Endothelial cell of umbilical vein (primary cell): ENCODE results near the gene EPS8. TPM values are rescaled to one million over a fixed set of nuclear protein-coding genes. Genes with fewer than 3 reads are reported as not detected.

Source experiments
- BruUV-seq: library from RNA; stranded (reverse); fragments of 400-500 nt; replicated peaks from 2 replicates; lab custom pipeline; 2021; lab: Mats Ljungman, UMichigan
- CTCF ChIA-PET: fragments of 300-600, 350-600 bp; sonication (Branson Sonifier 250); formaldehyde crosslinking; loops from one replicate; lab custom pipeline; 2021; ENCODE audit warnings: antibody characterized with exemption, inconsistent platforms; lab: Charles Lee
- POLR2A ChIA-PET: fragments of 300-600, 350-600 bp; sonication (Branson Sonifier 250); formaldehyde crosslinking; loops from one replicate; lab custom pipeline; 2021; ENCODE audit warnings: antibody characterized with exemption, inconsistent platforms; lab: Charles Lee
- DNase-seq: peaks from one replicate; pipeline ENCODE4 v3.0.0-alpha.2; 2011; ENCODE audit warnings: low read depth, low spot score
- FAIRE-seq: peaks from 2 replicates; lab custom pipeline; 2011; peaks lifted over from hg19 to GRCh38; lab: Jason Lieb, UNC
- H2AFZ ChIP-seq: 2 replicates; pipeline ENCODE4 v1.6.0; 2012; ENCODE audit warnings: low read depth, low read length, control low read depth, inconsistent platforms
- H3K27ac ChIP-seq: 2 replicates; pipeline ENCODE4 v1.5.1; 2011; ENCODE audit warnings: low read depth, mild to moderate bottlenecking, control low read depth, low read length, moderate library complexity; ENCODE audit not compliant: insufficient read depth
- H3K27me3 ChIP-seq, 2 experiments: 2 replicates each; pipeline versions ENCODE4 v1.6.0 to v1.6.1; 2011; ENCODE audit warnings: low read length in 2 of 2, mixed read lengths in 1 of 2; ENCODE audit not compliant: control insufficient read depth in 2 of 2, insufficient read depth in 2 of 2
- H3K36me3 ChIP-seq, 2 experiments: 2 replicates in 1 of 2; 3 replicates in 1 of 2; pipeline ENCODE4 v1.5.1; 2011; ENCODE audit warnings: low read length in 2 of 2, mild to moderate bottlenecking in 1 of 2, moderate library complexity in 1 of 2; ENCODE audit not compliant: control insufficient read depth in 2 of 2, insufficient read depth in 2 of 2; ENCODE audit errors: extremely low read depth in 1 of 2
- H3K4me1 ChIP-seq: 3 replicates; pipeline ENCODE4 v1.5.1; 2011; ENCODE audit warnings: mild to moderate bottlenecking, low read length; ENCODE audit not compliant: control insufficient read depth, insufficient read depth; ENCODE audit errors: extremely low read depth
- H3K4me2 ChIP-seq: 2 replicates; pipeline ENCODE4 v1.6.1; 2011; ENCODE audit warnings: low read length, control low read depth, mixed read lengths; ENCODE audit not compliant: insufficient read depth
- H3K4me3 ChIP-seq, 3 experiments: fragments of 200-600 bp in 1 of 3; sonication (generic), shearing (Covaris generic) in 1 of 3; replicated peaks in 1 of 3; 2 replicates each; pipeline ENCODE4 v1.5.1; 2011 to 2016; ENCODE audit warnings: control low read depth in 3 of 3, low read length in 3 of 3, mild to moderate bottlenecking in 2 of 3, inconsistent platforms in 1 of 3, low read depth in 1 of 3, moderate library complexity in 1 of 3; ENCODE audit not compliant: insufficient read depth in 1 of 3
- H3K79me2 ChIP-seq: 2 replicates; pipeline ENCODE4 v1.6.0; 2012; ENCODE audit warnings: low read length, inconsistent platforms; ENCODE audit not compliant: control insufficient read depth, insufficient read depth
- H3K9ac ChIP-seq: replicated peaks from 2 replicates; pipeline ENCODE3; 2011; ENCODE audit warnings: low read length, control low read depth; ENCODE audit not compliant: insufficient read depth; ENCODE audit errors: extremely low read depth
- H3K9me1 ChIP-seq: replicated peaks from 3 replicates; pipeline ENCODE4 v1.6.0; 2011; ENCODE audit warnings: mild to moderate bottlenecking, low read length; ENCODE audit not compliant: control insufficient read depth, insufficient read depth; ENCODE audit errors: extremely low read depth
- H3K9me3 ChIP-seq: replicated peaks from 2 replicates; pipeline ENCODE4 v1.5.1; 2012; ENCODE audit warnings: low read length, inconsistent platforms; ENCODE audit not compliant: control insufficient read depth, insufficient read depth
- H4K20me1 ChIP-seq: replicated peaks from 2 replicates; pipeline ENCODE3; 2011; ENCODE audit warnings: mild to moderate bottlenecking, low read length; ENCODE audit not compliant: control insufficient read depth, insufficient read depth; ENCODE audit errors: extremely low read depth
- GATA2 ChIP-seq: IDR thresholded peaks from 2 replicates; pipeline ENCODE4 v1.7.0; 2011; ENCODE audit warnings: low read depth, mild to moderate bottlenecking, moderate library complexity, mixed read lengths, low read length; ENCODE audit not compliant: insufficient read length, insufficient read depth
- POLR2A ChIP-seq: IDR thresholded peaks from 2 replicates; pipeline ENCODE4 v1.6.1; 2012; ENCODE audit warnings: low read depth, mild to moderate bottlenecking, control low read depth, low read length
- POLR2AphosphoS5 ChIP-seq: IDR thresholded peaks from 2 replicates; pipeline ENCODE4 v1.6.1; 2012; ENCODE audit warnings: low read depth, mild to moderate bottlenecking, control low read depth, low read length, moderate library complexity; ENCODE audit not compliant: insufficient read depth
- dilution Hi-C: fragments of 300-500 bp; cut with MboI; formaldehyde crosslinking; loops from one replicate; pipeline ENCODE4 v1.15.0; 2019; ENCODE audit warnings: low sequenced_read_pairs; ENCODE audit not compliant: extremely low pct_ligation_motif_present
- intact Hi-C: fragments of 100-400 bp; cut with micrococcal nuclease; formaldehyde crosslinking; loops from one replicate; pipeline ENCODE4 v1.10.0; 2022
- polyA plus RNA-seq, 4 experiments: library from polyadenylated mRNA; depleted of rRNA in 3 of 4; stranded (reverse) in 3 of 4; unstranded in 1 of 4; fragments of >200 nt; gene quantifications; 2 replicates each; pipeline versions ENCODE4 v1.2.1 to v1.2.3, GENCODE V29; 2011 to 2012; ENCODE audit warnings: missing spikeins in 1 of 4
- total RNA-seq: library from RNA; stranded (reverse); gene quantifications from 2 replicates; pipeline ENCODE4 v1.2.3, GENCODE V29; 2021

EPS8 gene
- total and polyA plus RNA-seq, 2 donors (not counting 3 experiments of a cell fraction or from before 2014, with no cell fraction given) = 8.4 to 11.9 TPM

- Histone ChIP-seq H2AFZ (no peak overlapping the region), H4K20me1 (no peaks in the 10 kb centered on the region), H3K4me3 (no peak overlapping the region), H3K36me3 (no peaks in the 10 kb centered on the region), H3K4me2 (no peak overlapping the region), H3K27me3 (no peaks in the 10 kb centered on the region), H3K9ac (no peak overlapping the region), H3K9me3 (no peaks in the 10 kb centered on the region), H3K9me1 (no peaks in the 10 kb centered on the region), H3K79me2 (no peaks in the 10 kb centered on the region), H3K27ac (no peak overlapping the region), H3K4me1 (peaks cover 8% of the 10 kb centered on the region)
- DNase-seq = no peak
- no peak for TF ChIP-seq POLR2AphosphoS5
- ChIA-PET CTCF (interaction anchor here (1.1 to 1.3 kb wide), 2 partner anchors 23 to 90 kb away, joined by 3 read pairs; no protein-coding TSS in a partner anchor), POLR2A (no interaction called here)
- no peak for FAIRE-seq
- dilution Hi-C loops (no loop called here), intact Hi-C loops (no loop called here)
- no TSS peak for BruUV-seq
These were observed 104.1 kb downstream of the EPS8 start for GRCh38 chr12:15684896-15685658.

- Histone ChIP-seq H2AFZ (no peak overlapping the region), H3K9me3 (no peaks in the 10 kb centered on the region), H3K27ac (no peak overlapping the region), H3K4me1 (peaks cover 3% of the 10 kb centered on the region), H3K9ac (no peak overlapping the region), H3K79me2 (no peaks in the 10 kb centered on the region), H3K9me1 (no peaks in the 10 kb centered on the region), H4K20me1 (no peaks in the 10 kb centered on the region), H3K27me3 (no peaks in the 10 kb centered on the region), H3K4me2 (no peak overlapping the region), H3K36me3 (no peaks in the 10 kb centered on the region), H3K4me3 (no peak overlapping the region)
- CTCF ChIA-PET = interaction anchor here (0.9 to 2.0 kb wide), 2 partner anchors 10 to 20 kb away, joined by 4 to 6 read pairs; no protein-coding TSS in a partner anchor
- DNase-seq = no peak
- no TSS peak for BruUV-seq
- intact Hi-C loops (no loop called here), dilution Hi-C loops (no loop called here)
- POLR2A ChIA-PET = no interaction called here
- TF ChIP-seq GATA2 (peak; percentile 47), POLR2A (no peak)
- FAIRE-seq = no peak
These were observed 106.4 kb downstream of the EPS8 start for GRCh38 chr12:15682826-15683225.
